Measurements from ENCODE around the gene WDR47. TPM values are rescaled to one million over a fixed set of nuclear protein-coding genes. Genes with fewer than 3 reads are reported as not detected.

WDR47 gene
- total and polyA plus RNA-seq, 2 of the 8 experiments (the other 6 are each of a cell fraction or from before 2014, with no cell fraction given), result 1.9 to 6.7 TPM

GRCh38 chr1:109069294-109069693 is 27.4 kb upstream of the WDR47 start:
- H4K8ac ChIP-seq (ENCODE audit: extremely low read depth, insufficient read depth, low read length), result no peak overlapping the region
- no peak overlapping the region for H2BK12ac ChIP-seq (ENCODE audit: low read depth, low read length)
- H2BK120ac ChIP-seq (replicated peaks; ENCODE audit: low read depth, low read length), result no peak overlapping the region
- H3K4ac ChIP-seq (replicated peaks; ENCODE audit: insufficient read length, low read depth, low read length), result no peak overlapping the region
- no peak overlapping the region for H4K5ac ChIP-seq (ENCODE audit: insufficient read length, low read depth, low read length)
- no peak overlapping the region for H3K14ac ChIP-seq (ENCODE audit: insufficient read length)
- H2AK5ac ChIP-seq (ENCODE audit: low read depth, low read length), result no peak overlapping the region
- 0 out of 2 replicates have a peak, but pooled peaks cover 3% of the 10 kb centered on the region for H3K79me1 ChIP-seq (ENCODE audit: low read depth, low read length)
- H4K91ac ChIP-seq (replicated peaks; ENCODE audit: insufficient read length, low read length), result no peak overlapping the region
- H3K4me3 ChIP-seq (ENCODE audit: extremely low read depth in 1 of 4, insufficient read depth in 2 of 4, low read depth in 3 of 4, low read length in 4 of 4), result no peak overlapping the region
- no peaks in the 10 kb centered on the region for H4K20me1 ChIP-seq (replicated peaks in 1 of 2; ENCODE audit: control insufficient read depth in 1 of 2, insufficient read depth in 2 of 2, low read length in 2 of 2)
- DNase-seq (ENCODE audit: low read depth in 1 of 2, low spot score in 2 of 2), result no peak
- no peak for FAIRE-seq
- ChIA-PET POLR2A (ENCODE audit: partially characterized antibody) (interaction anchor here (1.6 to 1.7 kb wide), 2 partner anchors 8 to 34 kb away, joined by 4 to 9 read pairs; no protein-coding TSS in a partner anchor), CTCF (ENCODE audit: partially characterized antibody) (interaction anchor here (0.5 to 1.8 kb wide), 4 partner anchors 13 to 41 kb away, joined by 3 to 4 read pairs (median 4); no protein-coding TSS in a partner anchor)
- 88% methylated on average over 1 of the region's 1 CpG; no CpG with 5 or more reads in 1 of the 2 experiments for WGBS, 2 experiments (ENCODE audit: extremely low coverage in 1 of 2, insufficient coverage in 1 of 2, insufficient read length in 1 of 2, insufficient replicate concordance in 2 of 2, low coverage in 1 of 2, low lambda C conversion rate in 2 of 2, missing lambda C conversion rate in 1 of 2)
- no peak overlapping the region for H2BK15ac ChIP-seq (ENCODE audit: low read length)
- no peak overlapping the region for H3K27ac ChIP-seq (ENCODE audit: low read depth, low read length)
- peaks cover 0 to 8% of the 10 kb centered on the region in 2 experiments; a peak in 1 of 4 replicates for H3K9me3 ChIP-seq (ENCODE audit: insufficient read depth in 2 of 2, low read depth in 1 of 2, low read length in 1 of 2)
- no peak overlapping the region for H3K56ac ChIP-seq (replicated peaks; ENCODE audit: insufficient read length, low read depth, low read length)
- H3K36me3 ChIP-seq (ENCODE audit: control insufficient read depth in 2 of 4, insufficient read depth in 4 of 4, low read length in 3 of 4), result peaks cover 0 to 27% (median 4%) of the 10 kb centered on the region in 4 experiments; a peak in 5 of 8 replicates
- H3K4me2 ChIP-seq (ENCODE audit: insufficient read depth in 1 of 2, low read depth in 2 of 2, low read length in 2 of 2), result no peak overlapping the region
- no peak overlapping the region for H3K23ac ChIP-seq (ENCODE audit: insufficient read length)
- peaks cover 0 to 12% of the 10 kb centered on the region in 2 experiments; a peak in 2 of 4 replicates for H3K79me2 ChIP-seq (ENCODE audit: control insufficient read depth in 1 of 2, insufficient read depth in 2 of 2, low read length in 2 of 2)
- no peaks in the 10 kb centered on the region for H3K4me1 ChIP-seq (replicated peaks in 1 of 4; ENCODE audit: control insufficient read depth in 3 of 4, insufficient read depth in 4 of 4, low read length in 3 of 4)
- no peak overlapping the region for H2BK20ac ChIP-seq (ENCODE audit: low read length)
- H3K9ac ChIP-seq (replicated peaks in 1 of 4; ENCODE audit: extremely low read depth in 1 of 4, low read depth in 3 of 4, low read length in 3 of 4), result no peak overlapping the region
- no peak overlapping the region for H2BK5ac ChIP-seq (ENCODE audit: low read depth, low read length)
- no peak overlapping the region for H2AFZ ChIP-seq (ENCODE audit: low read length)
- H3K18ac ChIP-seq (ENCODE audit: extremely low read depth, low read length), result no peak overlapping the region
- H3K23me2 ChIP-seq (ENCODE audit: low read depth, low read length), result no peaks in the 10 kb centered on the region
- H3K27me3 ChIP-seq (replicated peaks in 1 of 4; ENCODE audit: control insufficient read depth in 3 of 4, extremely low read depth in 1 of 4, insufficient read depth in 3 of 4, low read length in 3 of 4), result no peaks in the 10 kb centered on the region
- TF ChIP-seq RXRA (IDR thresholded peaks at IDR 0.05; ENCODE audit: insufficient read depth, low read depth, low read length) (no peak), BRCA1 (IDR thresholded peaks at IDR 0.05; ENCODE audit: low read depth, low read length) (no peak), CHD1 (IDR thresholded peaks at IDR 0.05; ENCODE audit: low read depth, low read length) (no peak), BACH1 (IDR thresholded peaks at IDR 0.05; ENCODE audit: low read length) (no peak), EGR1 (IDR thresholded peaks at IDR 0.05; ENCODE audit: borderline replicate concordance, low read depth, low read length) (no peak), SP4 (IDR thresholded peaks at IDR 0.05; ENCODE audit: low read length) (no peak)
